ENCODE measurements around the gene DCTN3.

Gene DCTN3

DNA sequence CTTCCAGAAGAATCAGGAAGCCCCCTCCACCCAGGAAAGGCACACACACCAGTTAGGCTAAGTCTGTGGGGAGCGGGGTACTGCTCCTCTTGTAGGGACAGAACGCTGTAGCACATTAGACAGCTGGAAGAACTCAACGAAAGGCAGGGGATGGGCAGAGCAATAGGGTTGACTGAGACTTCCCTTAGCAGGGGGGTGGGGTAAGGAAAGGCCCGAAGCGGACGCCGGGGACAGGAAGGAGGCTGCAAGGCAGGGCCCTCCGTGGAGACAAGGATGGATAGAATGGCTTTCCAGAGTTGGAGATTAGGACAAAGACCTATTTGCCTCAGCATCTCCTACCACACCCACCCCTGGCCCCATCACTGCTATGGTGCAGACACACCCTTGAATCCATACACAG, 45.1 kb downstream of the DCTN3 start:
- H3K4me3 ChIP-seq (ENCODE audit: low read length): no peak overlapping the region
- no peak for DNase-seq (ENCODE audit: low read depth)
- peaks cover 6% of the 10 kb centered on the region for H3K36me3 ChIP-seq (ENCODE audit: control insufficient read depth, insufficient read depth, low read length, severe bottlenecking)
- peaks cover 18% of the 10 kb centered on the region for H3K27me3 ChIP-seq (replicated peaks; ENCODE audit: control insufficient read depth, insufficient read depth, low read length)
- no peak overlapping the region for H3K9ac ChIP-seq (ENCODE audit: low read length)
- no peaks in the 10 kb centered on the region for H3K9me3 ChIP-seq (ENCODE audit: control insufficient read depth, low read length)
- peaks cover 5% of the 10 kb centered on the region for H3K4me1 ChIP-seq (ENCODE audit: control insufficient read depth, insufficient read depth, low read length)

DNA sequence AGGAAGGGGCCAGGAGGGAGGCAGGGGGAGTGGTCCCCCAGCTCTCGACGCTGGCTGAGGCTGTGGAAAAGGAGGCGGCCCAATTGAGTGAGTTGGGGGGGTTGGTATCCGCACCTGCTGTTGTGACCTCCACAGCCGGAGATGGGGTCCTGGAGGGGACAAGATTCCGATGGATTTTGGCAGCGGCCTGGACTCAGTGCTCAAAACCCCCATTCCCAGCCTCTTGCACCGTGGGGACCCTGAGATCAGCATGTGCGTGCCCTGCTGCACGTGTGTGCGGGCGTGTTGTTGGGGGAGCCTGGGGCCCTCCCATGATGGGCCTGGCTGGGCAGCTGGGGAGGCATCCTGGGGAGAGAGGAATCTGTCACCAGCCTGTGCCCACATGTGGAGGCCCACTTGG, 45.7 kb downstream of the DCTN3 start:
- DNase-seq (ENCODE audit: low read depth): no peak
- Histone ChIP-seq H3K9me3 (ENCODE audit: control insufficient read depth, low read length) (no peaks in the 10 kb centered on the region), H3K4me3 (ENCODE audit: low read length) (no peak overlapping the region), H3K36me3 (ENCODE audit: control insufficient read depth, insufficient read depth, low read length, severe bottlenecking) (peaks cover 6% of the 10 kb centered on the region), H3K27me3 (replicated peaks; ENCODE audit: control insufficient read depth, insufficient read depth, low read length) (peaks cover 18% of the 10 kb centered on the region), H3K9ac (ENCODE audit: low read length) (no peak overlapping the region), H3K4me1 (ENCODE audit: control insufficient read depth, insufficient read depth, low read length) (peaks cover 5% of the 10 kb centered on the region)

DNA sequence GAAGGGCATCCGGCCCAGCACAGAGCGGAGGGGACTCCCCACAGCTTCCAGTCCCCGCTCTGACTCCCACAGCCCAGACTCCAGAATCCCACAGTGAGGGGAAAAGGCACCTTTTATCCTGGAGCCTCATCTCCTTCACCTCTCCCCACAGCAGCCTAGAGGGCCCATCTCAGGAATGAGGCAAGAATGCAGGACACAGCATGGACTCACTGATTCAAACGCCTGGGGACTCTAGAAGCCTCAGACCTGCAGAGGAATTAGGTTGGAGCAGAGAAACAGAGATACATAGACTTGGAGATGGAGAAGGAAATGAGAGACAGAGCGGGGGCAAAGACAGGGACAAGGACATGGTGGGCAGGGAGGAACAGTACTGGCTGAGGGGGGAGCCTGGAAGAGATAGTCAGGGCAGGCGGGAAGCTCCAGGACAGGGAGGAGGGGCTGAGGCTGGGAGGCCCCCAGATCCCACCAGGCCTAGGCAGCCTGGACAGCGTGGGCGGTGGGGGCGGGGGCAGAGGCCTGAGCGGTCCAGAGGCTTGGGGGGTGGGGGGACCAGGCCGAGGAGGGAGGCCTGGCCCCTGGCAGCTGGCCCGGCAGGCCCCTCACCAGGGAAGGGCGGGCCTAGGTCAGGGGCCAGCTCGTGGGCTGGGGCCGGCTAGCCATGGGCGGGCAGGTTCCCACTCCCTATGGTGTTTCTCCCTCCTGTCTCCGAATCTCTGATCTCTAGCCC, 46.5 kb downstream of the DCTN3 start:
- Histone ChIP-seq H3K27me3 (replicated peaks; ENCODE audit: control insufficient read depth, insufficient read depth, low read length) (peaks cover 16% of the 10 kb centered on the region), H3K36me3 (ENCODE audit: control insufficient read depth, insufficient read depth, low read length, severe bottlenecking) (peaks cover 6% of the 10 kb centered on the region), H3K9ac (ENCODE audit: low read length) (no peak overlapping the region), H3K9me3 (ENCODE audit: control insufficient read depth, low read length) (no peaks in the 10 kb centered on the region), H3K4me3 (ENCODE audit: low read length) (no peak overlapping the region), H3K4me1 (ENCODE audit: control insufficient read depth, insufficient read depth, low read length) (peaks cover 5% of the 10 kb centered on the region)
- no peak for DNase-seq (ENCODE audit: low read depth)

DNA sequence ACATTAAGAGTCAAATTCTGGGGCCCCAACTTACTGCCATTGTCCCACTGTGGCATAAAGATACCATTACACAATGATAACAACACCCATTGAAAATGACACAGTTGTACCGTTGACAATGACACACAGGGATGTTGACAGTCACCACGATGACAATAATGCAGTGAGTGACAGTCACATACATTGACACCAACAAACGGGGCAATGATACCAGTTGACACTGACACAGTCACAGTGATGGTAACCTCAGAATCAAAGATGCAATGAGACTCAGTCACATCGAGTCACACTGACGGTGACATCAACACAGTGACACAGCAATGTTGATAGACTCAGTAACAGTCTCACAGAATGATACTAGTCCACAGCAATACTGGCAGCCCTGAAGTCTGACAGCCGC, 47.7 kb downstream of the DCTN3 start:
- H3K4me3 ChIP-seq (ENCODE audit: low read length): no peak overlapping the region
- H3K9me3 ChIP-seq (ENCODE audit: control insufficient read depth, low read length): no peaks in the 10 kb centered on the region
- DNase-seq (ENCODE audit: low read depth): no peak
- peaks cover 5% of the 10 kb centered on the region for H3K4me1 ChIP-seq (ENCODE audit: control insufficient read depth, insufficient read depth, low read length)
- H3K27me3 ChIP-seq (replicated peaks; ENCODE audit: control insufficient read depth, insufficient read depth, low read length): peaks cover 15% of the 10 kb centered on the region
- peaks cover 6% of the 10 kb centered on the region for H3K36me3 ChIP-seq (ENCODE audit: control insufficient read depth, insufficient read depth, low read length, severe bottlenecking)
- no peak overlapping the region for H3K9ac ChIP-seq (ENCODE audit: low read length)

DNA sequence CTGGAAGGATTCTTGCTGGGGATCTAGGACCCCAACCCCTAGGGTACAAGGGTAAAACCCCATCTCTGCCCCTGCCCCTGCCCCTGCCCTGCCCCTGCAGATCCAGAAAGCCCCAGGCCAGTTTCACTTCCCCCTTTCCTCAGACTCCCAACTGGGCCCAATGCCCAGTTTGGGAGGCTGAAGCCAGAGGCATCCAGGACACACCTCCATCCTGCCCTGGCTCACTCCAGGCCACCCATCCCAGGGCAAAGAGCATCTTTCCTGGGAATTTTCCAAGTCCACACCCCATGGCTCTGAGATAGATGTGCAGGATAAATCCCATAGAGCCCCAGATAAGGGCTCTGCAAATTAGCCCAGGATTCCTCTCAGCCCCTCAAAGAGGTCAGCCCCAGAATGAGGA, 48.2 kb downstream of the DCTN3 start:
- Histone ChIP-seq H3K4me1 (ENCODE audit: control insufficient read depth, insufficient read depth, low read length) (peaks cover 5% of the 10 kb centered on the region), H3K27me3 (replicated peaks; ENCODE audit: control insufficient read depth, insufficient read depth, low read length) (peaks cover 16% of the 10 kb centered on the region), H3K4me3 (ENCODE audit: low read length) (no peak overlapping the region), H3K9me3 (ENCODE audit: control insufficient read depth, low read length) (no peaks in the 10 kb centered on the region), H3K9ac (ENCODE audit: low read length) (no peak overlapping the region), H3K36me3 (ENCODE audit: control insufficient read depth, insufficient read depth, low read length, severe bottlenecking) (peaks cover 6% of the 10 kb centered on the region)
- no peak for DNase-seq (ENCODE audit: low read depth)

DNA sequence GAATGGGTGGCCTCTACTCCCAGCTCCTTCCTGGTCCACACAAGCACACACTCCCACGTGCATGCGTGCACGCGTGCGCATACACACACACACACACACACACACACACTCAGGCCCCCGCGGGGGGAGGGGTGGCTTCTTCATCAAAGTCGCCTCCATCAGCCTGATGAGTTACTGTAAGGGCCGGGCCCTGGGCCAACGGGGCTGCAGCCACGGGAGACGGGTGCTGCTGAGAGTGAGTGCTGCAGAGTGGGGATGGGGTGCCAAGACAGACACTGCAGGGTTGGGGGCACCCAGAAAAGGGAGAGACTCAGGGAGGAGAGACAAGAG, 48.8 kb downstream of the DCTN3 start:
- Histone ChIP-seq H3K9ac (ENCODE audit: low read length) (no peak overlapping the region), H3K4me3 (ENCODE audit: low read length) (no peak overlapping the region), H3K4me1 (ENCODE audit: control insufficient read depth, insufficient read depth, low read length) (peaks cover 5% of the 10 kb centered on the region), H3K36me3 (ENCODE audit: control insufficient read depth, insufficient read depth, low read length, severe bottlenecking) (peaks cover 6% of the 10 kb centered on the region), H3K27me3 (replicated peaks; ENCODE audit: control insufficient read depth, insufficient read depth, low read length) (peaks cover 17% of the 10 kb centered on the region), H3K9me3 (ENCODE audit: control insufficient read depth, low read length) (no peaks in the 10 kb centered on the region)
- DNase-seq (ENCODE audit: low read depth): no peak

DNA sequence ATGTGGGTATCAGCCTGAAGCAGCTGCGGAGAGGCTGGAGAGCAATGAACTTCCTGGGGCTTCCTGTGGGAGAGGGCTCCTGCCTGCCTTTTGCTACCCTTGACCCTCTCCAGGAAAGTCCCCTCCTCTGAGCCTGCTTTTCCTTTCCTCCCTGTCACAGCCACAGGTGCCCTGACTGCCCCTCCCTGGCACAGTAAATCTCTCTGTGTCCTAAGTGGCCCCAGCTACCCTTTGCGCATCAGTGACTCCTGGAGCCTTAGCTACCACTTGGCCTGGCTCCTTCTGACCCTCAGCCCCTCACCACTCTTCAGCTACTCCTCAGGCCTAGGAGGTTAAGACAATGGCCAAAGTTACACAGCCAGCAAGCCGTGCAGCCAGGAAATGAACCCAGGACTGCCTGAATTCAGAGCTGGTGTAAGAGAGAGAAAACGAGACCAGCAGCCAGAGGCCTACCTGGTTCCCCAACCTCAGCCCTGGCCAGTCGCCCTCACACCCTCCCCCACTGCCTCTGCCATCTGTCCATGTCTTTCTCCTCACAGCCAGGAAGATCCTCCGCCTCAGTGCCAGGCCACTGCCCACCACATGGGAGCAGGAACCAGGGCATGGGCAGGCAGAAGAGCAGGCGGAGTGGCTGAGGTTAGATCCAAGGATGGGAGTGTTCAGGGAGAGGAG, 49.4 kb downstream of the DCTN3 start:
- Histone ChIP-seq H3K9me3 (ENCODE audit: control insufficient read depth, low read length) (no peaks in the 10 kb centered on the region), H3K4me1 (ENCODE audit: control insufficient read depth, insufficient read depth, low read length) (peaks cover 5% of the 10 kb centered on the region), H3K9ac (ENCODE audit: low read length) (no peak overlapping the region), H3K27me3 (replicated peaks; ENCODE audit: control insufficient read depth, insufficient read depth, low read length) (peaks cover 16% of the 10 kb centered on the region), H3K36me3 (ENCODE audit: control insufficient read depth, insufficient read depth, low read length, severe bottlenecking) (peaks cover 6% of the 10 kb centered on the region), H3K4me3 (ENCODE audit: low read length) (no peak overlapping the region)
- DNase-seq (ENCODE audit: low read depth): no peak

DNA sequence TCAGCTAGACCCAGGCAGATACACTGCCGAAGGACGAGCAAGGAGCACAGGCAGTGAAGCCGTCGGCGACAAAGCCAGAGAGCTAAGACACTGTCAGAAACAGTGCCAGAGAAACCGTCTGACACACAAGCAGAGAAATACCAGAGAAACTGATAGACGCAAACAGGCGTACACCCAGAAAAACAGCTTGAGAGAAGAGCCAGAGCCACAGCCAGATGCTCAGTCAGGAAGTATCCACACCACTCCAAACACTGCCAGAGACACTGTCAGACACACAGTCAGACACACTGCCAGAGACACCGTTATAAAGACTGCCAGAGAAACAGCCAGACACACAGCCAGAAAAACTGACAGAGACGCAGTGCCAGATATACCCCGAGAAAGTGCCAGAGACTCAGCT, 49.9 kb downstream of the DCTN3 start:
- peaks cover 13% of the 10 kb centered on the region for H3K27me3 ChIP-seq (replicated peaks; ENCODE audit: control insufficient read depth, insufficient read depth, low read length)
- peaks cover 6% of the 10 kb centered on the region for H3K36me3 ChIP-seq (ENCODE audit: control insufficient read depth, insufficient read depth, low read length, severe bottlenecking)
- DNase-seq (ENCODE audit: low read depth): no peak
- peaks cover 5% of the 10 kb centered on the region for H3K4me1 ChIP-seq (ENCODE audit: control insufficient read depth, insufficient read depth, low read length)
- no peak overlapping the region for H3K4me3 ChIP-seq (ENCODE audit: low read length)
- no peak overlapping the region for H3K9ac ChIP-seq (ENCODE audit: low read length)
- no peaks in the 10 kb centered on the region for H3K9me3 ChIP-seq (ENCODE audit: control insufficient read depth, low read length)

DNA sequence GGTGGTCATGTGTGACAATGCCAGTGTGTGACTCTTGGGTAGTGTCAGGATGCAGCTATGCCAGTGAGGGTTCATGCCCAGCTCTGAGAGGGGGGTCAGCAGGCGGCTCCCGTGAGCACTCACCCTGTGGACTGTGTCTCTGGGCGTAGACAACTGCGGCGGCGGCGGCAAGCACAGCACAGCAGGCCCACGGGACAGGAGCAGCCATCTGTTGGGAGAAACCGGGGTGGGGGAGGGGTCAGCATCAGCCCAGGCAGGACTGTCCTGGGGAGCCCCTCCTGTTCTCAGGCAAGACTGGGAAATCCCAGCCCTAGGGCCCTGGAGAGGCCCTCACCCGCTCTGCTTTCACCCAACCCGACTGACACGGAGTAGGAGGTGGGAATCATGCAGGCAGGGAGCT, 51.5 kb downstream of the DCTN3 start:
- Histone ChIP-seq H3K9ac (ENCODE audit: low read length) (no peak overlapping the region), H3K27me3 (replicated peaks; ENCODE audit: control insufficient read depth, insufficient read depth, low read length) (peaks cover 13% of the 10 kb centered on the region), H3K4me3 (ENCODE audit: low read length) (no peak overlapping the region), H3K36me3 (ENCODE audit: control insufficient read depth, insufficient read depth, low read length, severe bottlenecking) (peaks cover 6% of the 10 kb centered on the region), H3K4me1 (ENCODE audit: control insufficient read depth, insufficient read depth, low read length) (peaks cover 5% of the 10 kb centered on the region), H3K9me3 (ENCODE audit: control insufficient read depth, low read length) (no peaks in the 10 kb centered on the region)
- DNase-seq (ENCODE audit: low read depth): no peak

DNA sequence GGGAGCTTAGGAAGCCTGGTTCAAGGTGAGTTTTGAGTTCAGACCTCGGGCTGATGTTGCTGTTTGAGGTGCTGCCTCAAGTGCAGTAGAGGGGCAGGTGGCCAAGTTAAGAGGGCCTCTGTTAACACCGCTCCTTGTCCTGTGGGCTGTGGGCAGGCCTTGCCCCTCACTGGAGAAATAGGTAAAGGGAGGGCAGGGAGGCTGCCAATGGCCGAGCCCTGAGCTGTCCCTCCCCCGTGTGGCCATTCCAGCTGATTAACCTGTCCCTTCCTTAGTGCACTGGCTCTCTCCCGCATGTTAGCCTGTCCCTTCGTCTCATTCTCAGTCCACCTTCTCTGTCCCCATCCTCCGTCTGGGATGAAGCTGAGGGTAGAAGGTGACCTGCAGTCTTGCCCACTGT, 52.2 kb downstream of the DCTN3 start:
- Histone ChIP-seq H3K36me3 (ENCODE audit: control insufficient read depth, insufficient read depth, low read length, severe bottlenecking) (no peaks in the 10 kb centered on the region), H3K4me3 (ENCODE audit: low read length) (no peak overlapping the region), H3K9ac (ENCODE audit: low read length) (no peak overlapping the region), H3K4me1 (ENCODE audit: control insufficient read depth, insufficient read depth, low read length) (peaks cover 5% of the 10 kb centered on the region), H3K9me3 (ENCODE audit: control insufficient read depth, low read length) (no peaks in the 10 kb centered on the region), H3K27me3 (replicated peaks; ENCODE audit: control insufficient read depth, insufficient read depth, low read length) (peaks cover 13% of the 10 kb centered on the region)
- no peak for DNase-seq (ENCODE audit: low read depth)

DNA sequence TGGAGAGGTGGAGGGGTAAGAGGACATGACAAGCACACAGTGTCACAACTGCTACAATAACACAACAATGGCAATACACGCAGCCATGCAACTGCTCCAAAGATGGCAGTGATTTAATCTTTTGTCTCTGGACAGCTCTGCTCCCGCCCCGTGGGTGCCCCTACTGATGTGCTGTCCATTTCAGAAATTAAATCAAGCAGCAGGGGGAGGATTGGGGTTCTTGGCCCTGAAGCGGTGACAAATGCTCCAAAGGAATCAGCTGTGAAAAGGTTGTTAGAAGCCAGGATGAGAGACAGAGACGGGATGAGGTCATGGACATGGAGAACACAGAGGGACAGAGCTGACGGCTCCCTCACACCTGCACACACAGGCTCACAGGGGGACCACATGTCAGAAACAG, 53.3 kb downstream of the DCTN3 start:
- Histone ChIP-seq H3K27me3 (replicated peaks; ENCODE audit: control insufficient read depth, insufficient read depth, low read length) (peaks cover 13% of the 10 kb centered on the region), H3K36me3 (ENCODE audit: control insufficient read depth, insufficient read depth, low read length, severe bottlenecking) (peaks cover 4% of the 10 kb centered on the region), H3K4me3 (ENCODE audit: low read length) (no peak overlapping the region), H3K9ac (ENCODE audit: low read length) (no peak overlapping the region), H3K4me1 (ENCODE audit: control insufficient read depth, insufficient read depth, low read length) (peaks cover 5% of the 10 kb centered on the region), H3K9me3 (ENCODE audit: control insufficient read depth, low read length) (peaks cover 3% of the 10 kb centered on the region)
- DNase-seq (ENCODE audit: low read depth): no peak

DNA sequence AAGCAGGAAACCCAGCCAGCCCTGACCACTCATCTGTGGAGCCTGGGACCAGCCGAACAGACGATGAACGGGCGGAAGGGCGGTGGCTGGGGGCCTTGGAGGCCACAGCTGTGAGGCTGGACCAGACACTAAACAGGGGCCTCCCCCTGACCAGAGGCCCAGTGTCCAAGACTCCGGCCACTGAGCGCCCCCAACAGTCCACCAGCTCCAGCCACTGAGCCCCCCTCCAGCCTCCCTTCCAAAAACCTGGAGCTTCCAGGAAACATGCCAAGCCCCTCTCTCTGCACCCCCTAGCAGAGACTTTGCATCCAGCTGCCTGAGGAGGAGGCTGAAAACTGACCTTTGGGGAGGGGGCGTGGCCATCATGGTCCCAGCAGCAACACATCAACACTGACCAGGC, 54.0 kb downstream of the DCTN3 start:
- H3K4me3 ChIP-seq (ENCODE audit: low read length): no peak overlapping the region
- no peaks in the 10 kb centered on the region for H3K4me1 ChIP-seq (ENCODE audit: control insufficient read depth, insufficient read depth, low read length)
- peaks cover 4% of the 10 kb centered on the region for H3K36me3 ChIP-seq (ENCODE audit: control insufficient read depth, insufficient read depth, low read length, severe bottlenecking)

More for the DNA sequence above, 54.0 kb downstream of the DCTN3 start:
- DNase-seq (ENCODE audit: low read depth): no peak
- Histone ChIP-seq H3K27me3 (replicated peaks; ENCODE audit: control insufficient read depth, insufficient read depth, low read length) (peaks cover 13% of the 10 kb centered on the region), H3K9me3 (ENCODE audit: control insufficient read depth, low read length) (peaks cover 3% of the 10 kb centered on the region), H3K9ac (ENCODE audit: low read length) (no peak overlapping the region)
